Stimulated activated CD8-positive, alpha-beta memory T cell treated with anti-CD3 and anti-CD28 coated beads, Interleukin-4, amount 100 ng/mL, for 48 hours (primary cell): Measurements from ENCODE around the gene C14orf132.
A peak's percentile ranks its signal among the peaks of the same experiment; 100 is the strongest.

Experiments used
- DNase-seq: peaks from one replicate; pipeline ENCODE4 v3.0.0-alpha.2; 2020

The C14orf132 gene

GRCh38 chr14:96040828-96041371, 1.7 kb downstream of the C14orf132 start:
- DNase-seq, result no peak

- DNase-seq, result no peak
Measured at GRCh38 chr14:96042248-96042930, 3.2 kb downstream of the C14orf132 start.

GRCh38 chr14:96046630-96047029, 7.5 kb downstream of the C14orf132 start:
- no peak for DNase-seq

GRCh38 chr14:96047101-96047500, 7.9 kb downstream of the C14orf132 start:
- no peak for DNase-seq

GRCh38 chr14:96049932-96050331, 10.8 kb downstream of the C14orf132 start:
- no peak for DNase-seq

GRCh38 chr14:96050482-96050881, 11.3 kb downstream of the C14orf132 start:
- DNase-seq, result no peak

GRCh38 chr14:96051231-96051630, 12.1 kb downstream of the C14orf132 start:
- DNase-seq, result no peak

- peak; percentile 16 for DNase-seq
Measured at GRCh38 chr14:96051642-96052540, 12.7 kb downstream of the C14orf132 start.

GRCh38 chr14:96052541-96053247, 13.5 kb downstream of the C14orf132 start:
- DNase-seq, result peak; percentile 15

GRCh38 chr14:96053248-96053599, 14.1 kb downstream of the C14orf132 start:
- DNase-seq, result no peak

- peak; percentile 14 for DNase-seq
Measured at GRCh38 chr14:96053600-96054381, 14.6 kb downstream of the C14orf132 start.

- DNase-seq, result no peak
Measured at GRCh38 chr14:96054661-96055060, 15.5 kb downstream of the C14orf132 start.

- DNase-seq, result peak; percentile 6
Measured at GRCh38 chr14:96055065-96055752, 16.0 kb downstream of the C14orf132 start.

- no peak for DNase-seq
Measured at GRCh38 chr14:96055753-96056508, 16.8 kb downstream of the C14orf132 start.

GRCh38 chr14:96056509-96057422, 17.6 kb downstream of the C14orf132 start:
- no peak for DNase-seq

- DNase-seq, result no peak
Measured at GRCh38 chr14:96057738-96058137, 18.6 kb downstream of the C14orf132 start.

GRCh38 chr14:96058576-96059200, 19.5 kb downstream of the C14orf132 start:
- no peak for DNase-seq

- no peak for DNase-seq
Measured at GRCh38 chr14:96059519-96060135, 20.5 kb downstream of the C14orf132 start.
